HUES48 (cell line): ENCODE measurements around the gene CCNB3.

Experiments used
- H3K27ac ChIP-seq: one replicate; pipeline ENCODE4 v1.7.0; 2013; ENCODE audit warnings: low read depth, low read length, inconsistent platforms
- H3K27me3 ChIP-seq: 2 replicates; pipeline ENCODE4 v1.6.1; 2013; ENCODE audit warnings: mild to moderate bottlenecking, low read length; ENCODE audit not compliant: control insufficient read depth, insufficient read depth
- H3K36me3 ChIP-seq: 2 replicates; pipeline ENCODE4 v1.6.1; 2013; ENCODE audit warnings: low read length; ENCODE audit not compliant: control insufficient read depth, insufficient read depth
- H3K4me1 ChIP-seq: 2 replicates; pipeline ENCODE4 v1.6.1; 2013; ENCODE audit warnings: mild to moderate bottlenecking, low read length; ENCODE audit not compliant: control insufficient read depth, insufficient read depth
- H3K4me3 ChIP-seq: 2 replicates; pipeline ENCODE4 v1.5.1; 2013; ENCODE audit warnings: mild to moderate bottlenecking, low read depth, low read length
- H3K9ac ChIP-seq: 2 replicates; pipeline ENCODE4 v1.6.1; 2013; ENCODE audit warnings: mild to moderate bottlenecking, low read depth, low read length, moderate library complexity
- H3K9me3 ChIP-seq: 2 replicates; pipeline ENCODE4 v1.6.1; 2013; ENCODE audit warnings: low read length; ENCODE audit not compliant: control insufficient read depth, insufficient read depth

The CCNB3 gene, protein sequence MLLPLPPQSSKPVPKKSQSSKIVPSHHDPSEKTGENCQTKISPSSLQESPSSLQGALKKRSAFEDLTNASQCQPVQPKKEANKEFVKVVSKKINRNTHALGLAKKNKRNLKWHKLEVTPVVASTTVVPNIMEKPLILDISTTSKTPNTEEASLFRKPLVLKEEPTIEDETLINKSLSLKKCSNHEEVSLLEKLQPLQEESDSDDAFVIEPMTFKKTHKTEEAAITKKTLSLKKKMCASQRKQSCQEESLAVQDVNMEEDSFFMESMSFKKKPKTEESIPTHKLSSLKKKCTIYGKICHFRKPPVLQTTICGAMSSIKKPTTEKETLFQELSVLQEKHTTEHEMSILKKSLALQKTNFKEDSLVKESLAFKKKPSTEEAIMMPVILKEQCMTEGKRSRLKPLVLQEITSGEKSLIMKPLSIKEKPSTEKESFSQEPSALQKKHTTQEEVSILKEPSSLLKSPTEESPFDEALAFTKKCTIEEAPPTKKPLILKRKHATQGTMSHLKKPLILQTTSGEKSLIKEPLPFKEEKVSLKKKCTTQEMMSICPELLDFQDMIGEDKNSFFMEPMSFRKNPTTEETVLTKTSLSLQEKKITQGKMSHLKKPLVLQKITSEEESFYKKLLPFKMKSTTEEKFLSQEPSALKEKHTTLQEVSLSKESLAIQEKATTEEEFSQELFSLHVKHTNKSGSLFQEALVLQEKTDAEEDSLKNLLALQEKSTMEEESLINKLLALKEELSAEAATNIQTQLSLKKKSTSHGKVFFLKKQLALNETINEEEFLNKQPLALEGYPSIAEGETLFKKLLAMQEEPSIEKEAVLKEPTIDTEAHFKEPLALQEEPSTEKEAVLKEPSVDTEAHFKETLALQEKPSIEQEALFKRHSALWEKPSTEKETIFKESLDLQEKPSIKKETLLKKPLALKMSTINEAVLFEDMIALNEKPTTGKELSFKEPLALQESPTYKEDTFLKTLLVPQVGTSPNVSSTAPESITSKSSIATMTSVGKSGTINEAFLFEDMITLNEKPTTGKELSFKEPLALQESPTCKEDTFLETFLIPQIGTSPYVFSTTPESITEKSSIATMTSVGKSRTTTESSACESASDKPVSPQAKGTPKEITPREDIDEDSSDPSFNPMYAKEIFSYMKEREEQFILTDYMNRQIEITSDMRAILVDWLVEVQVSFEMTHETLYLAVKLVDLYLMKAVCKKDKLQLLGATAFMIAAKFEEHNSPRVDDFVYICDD (N-terminal part only)

DNA sequence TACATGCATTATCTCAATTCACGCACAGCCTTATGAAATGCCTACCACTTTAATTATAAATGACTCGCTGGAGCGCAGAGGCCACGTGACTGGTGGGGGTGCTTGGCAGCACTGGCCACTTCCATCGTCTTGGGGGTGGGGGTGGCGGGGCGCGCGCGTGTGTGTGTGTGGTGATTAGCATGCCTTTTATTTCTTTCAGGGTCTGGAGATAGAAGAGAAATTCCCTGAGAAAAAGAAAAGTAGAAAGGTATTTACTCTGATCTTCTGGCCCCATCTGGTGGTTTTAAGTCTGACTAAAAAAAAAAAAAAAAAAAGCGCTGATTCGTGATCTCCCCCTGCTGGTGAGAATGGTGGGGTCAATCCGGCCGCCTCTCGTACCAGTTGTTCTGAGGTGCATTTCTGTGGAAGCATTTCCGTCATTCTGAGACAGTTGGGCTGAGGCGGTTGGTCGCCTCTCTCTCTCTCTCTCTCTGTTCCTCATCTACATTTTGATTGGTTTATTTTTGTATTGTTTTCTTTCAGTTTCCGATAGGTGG lies at the start of gene CCNB3:
CCNB3 (plus strand) TSS at position 402 of the 536 bp plus-strand sequence. CDS start 80,399 bp downstream, outside the sequence.
- Histone ChIP-seq H3K36me3 (no peaks in the 10 kb centered on the region), H3K27me3 (no peaks in the 10 kb centered on the region), H3K4me1 (peaks cover 6% of the 10 kb centered on the region), H3K4me3 (peak within 1 kb of the TSS; percentile 46), H3K27ac (no peak within 1 kb of the TSS), H3K9ac (no peak within 1 kb of the TSS), H3K9me3 (no peaks in the 10 kb centered on the region)

DNA sequence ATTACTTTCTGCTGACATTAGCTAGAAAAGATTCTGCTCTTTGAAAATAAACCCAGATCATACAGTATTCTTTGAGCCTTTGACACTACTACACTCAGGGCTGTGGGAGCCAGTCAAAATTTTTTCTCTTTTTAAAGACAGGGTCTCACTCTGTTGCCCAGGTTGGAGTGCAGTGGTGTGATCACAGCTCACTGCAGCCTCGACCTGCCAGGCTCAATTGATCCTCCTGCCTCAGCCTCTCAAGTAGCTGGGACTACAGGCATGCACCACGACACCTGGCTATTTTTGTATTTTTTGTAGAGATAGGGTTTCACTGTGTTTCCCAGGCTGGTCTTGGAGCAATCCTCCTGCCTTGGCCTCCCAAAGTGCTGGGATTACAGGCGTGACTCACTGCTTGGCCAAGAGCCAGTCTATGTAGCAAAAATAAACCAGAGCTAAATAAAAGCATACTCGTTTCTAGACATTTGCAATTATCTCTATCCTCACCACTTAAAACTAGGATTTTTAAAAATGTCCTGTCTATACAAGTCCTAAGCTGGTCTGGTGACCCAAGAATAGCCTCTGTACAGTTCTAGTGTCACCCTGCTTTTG lies 46.9 kb upstream of the CCNB3 start:
- Histone ChIP-seq H3K4me3 (no peak overlapping the region), H3K9me3 (peaks cover 8% of the 10 kb centered on the region; the same call in 1 of the 2 replicates), H3K4me1 (no peaks in the 10 kb centered on the region), H3K27ac (no peak overlapping the region), H3K9ac (no peak overlapping the region), H3K27me3 (no peaks in the 10 kb centered on the region), H3K36me3 (no peaks in the 10 kb centered on the region)

DNA sequence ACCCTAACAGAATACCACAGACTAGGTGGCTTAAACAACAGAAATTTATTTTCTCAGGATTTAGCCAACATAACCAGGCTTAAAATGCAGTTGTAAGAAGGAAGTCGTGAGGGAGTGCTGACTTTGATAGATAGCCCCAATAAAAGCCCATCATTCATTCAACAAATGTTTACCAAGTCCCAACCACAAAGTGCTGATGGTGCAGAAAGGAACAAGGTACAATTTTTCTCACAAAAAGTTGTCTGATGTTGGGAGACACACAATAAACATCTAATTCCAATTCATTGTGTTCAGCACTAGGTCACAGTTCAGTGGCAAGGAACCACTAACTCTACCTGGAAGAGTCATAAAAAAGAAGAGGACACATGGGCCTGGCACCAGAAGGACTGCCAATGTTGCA lies 46.0 kb upstream of the CCNB3 start:
- Histone ChIP-seq H3K36me3 (no peaks in the 10 kb centered on the region), H3K27ac (no peak overlapping the region), H3K27me3 (no peaks in the 10 kb centered on the region), H3K9ac (no peak overlapping the region), H3K9me3 (peaks cover 8% of the 10 kb centered on the region; the same call in 1 of the 2 replicates), H3K4me1 (no peaks in the 10 kb centered on the region), H3K4me3 (no peak overlapping the region)

DNA sequence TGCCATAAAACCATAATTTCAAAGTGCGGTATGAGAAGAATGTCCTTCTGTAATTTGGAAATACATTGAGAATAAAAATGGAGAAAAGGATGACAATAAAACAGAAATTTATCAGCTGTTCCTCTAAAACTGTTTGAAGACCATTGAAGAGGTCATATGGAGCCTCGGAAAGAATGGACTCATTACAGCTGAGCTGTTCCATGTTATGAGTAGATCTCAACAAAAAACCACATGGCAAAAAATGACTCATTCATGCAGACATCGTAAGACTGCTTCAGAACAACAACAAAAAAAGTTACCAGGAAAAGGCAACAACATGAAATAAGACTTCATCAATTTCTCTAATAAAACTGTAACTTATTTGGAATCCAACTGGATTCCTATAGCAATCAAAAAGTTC lies 43.4 kb upstream of the CCNB3 start:
- Histone ChIP-seq H3K4me3 (no peak overlapping the region), H3K27ac (no peak overlapping the region), H3K36me3 (no peaks in the 10 kb centered on the region), H3K9ac (no peak overlapping the region), H3K27me3 (no peaks in the 10 kb centered on the region), H3K9me3 (no peaks in the 10 kb centered on the region), H3K4me1 (no peaks in the 10 kb centered on the region)

DNA sequence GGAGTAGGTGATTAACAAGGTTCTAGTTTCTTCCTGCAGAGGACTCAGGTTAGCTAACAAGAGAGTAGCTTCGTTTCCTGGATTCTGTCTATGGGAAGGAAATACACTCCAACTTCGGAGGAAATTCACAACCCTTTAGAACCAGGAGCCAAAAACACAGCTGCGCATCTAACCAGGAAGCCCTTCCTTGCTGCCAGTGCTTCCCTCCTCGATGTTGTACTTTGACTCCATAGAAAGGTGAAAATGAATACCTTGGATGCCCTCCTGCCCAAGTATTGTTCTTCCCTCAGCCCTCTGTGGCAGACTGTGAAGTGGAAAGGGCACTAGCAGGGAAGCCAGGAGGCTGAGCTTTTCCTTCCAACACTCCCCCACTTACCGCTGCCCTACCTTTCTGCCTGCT lies 38.8 kb upstream of the CCNB3 start:
- Histone ChIP-seq H3K4me1 (0 out of 2 replicates have a peak, but pooled peaks cover 4% of the 10 kb centered on the region), H3K27me3 (no peaks in the 10 kb centered on the region), H3K36me3 (no peaks in the 10 kb centered on the region), H3K4me3 (no peak overlapping the region), H3K27ac (no peak overlapping the region), H3K9ac (no peak overlapping the region), H3K9me3 (no peaks in the 10 kb centered on the region; the same call in 1 of the 2 replicates)

DNA sequence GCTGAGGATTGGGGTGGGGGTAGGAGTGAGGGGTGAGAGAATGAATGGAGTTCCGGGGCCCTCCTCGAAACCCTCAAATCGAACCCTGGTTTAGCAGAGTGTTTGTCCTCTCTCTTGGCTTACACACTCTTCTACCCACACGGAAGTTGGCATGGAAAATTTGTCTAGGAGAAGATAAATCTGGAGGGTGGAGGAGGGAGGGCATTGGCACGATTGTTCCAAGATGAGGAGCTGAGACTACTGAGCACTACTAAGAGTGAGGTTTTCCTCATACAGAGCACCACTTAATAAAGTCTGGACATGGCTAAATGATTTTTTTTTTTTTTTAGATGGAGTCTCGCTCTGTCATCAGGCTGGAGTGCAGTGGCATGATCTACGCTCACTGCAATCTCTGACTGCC lies 37.2 kb upstream of the CCNB3 start:
- H3K9ac ChIP-seq: no peak overlapping the region
- no peaks in the 10 kb centered on the region; the same call in 1 of the 2 replicates for H3K9me3 ChIP-seq
- H3K27me3 ChIP-seq: no peaks in the 10 kb centered on the region
- no peaks in the 10 kb centered on the region for H3K36me3 ChIP-seq
- no peak overlapping the region for H3K4me3 ChIP-seq
- H3K4me1 ChIP-seq: 0 out of 2 replicates have a peak, but pooled peaks cover 4% of the 10 kb centered on the region
- no peak overlapping the region for H3K27ac ChIP-seq

DNA sequence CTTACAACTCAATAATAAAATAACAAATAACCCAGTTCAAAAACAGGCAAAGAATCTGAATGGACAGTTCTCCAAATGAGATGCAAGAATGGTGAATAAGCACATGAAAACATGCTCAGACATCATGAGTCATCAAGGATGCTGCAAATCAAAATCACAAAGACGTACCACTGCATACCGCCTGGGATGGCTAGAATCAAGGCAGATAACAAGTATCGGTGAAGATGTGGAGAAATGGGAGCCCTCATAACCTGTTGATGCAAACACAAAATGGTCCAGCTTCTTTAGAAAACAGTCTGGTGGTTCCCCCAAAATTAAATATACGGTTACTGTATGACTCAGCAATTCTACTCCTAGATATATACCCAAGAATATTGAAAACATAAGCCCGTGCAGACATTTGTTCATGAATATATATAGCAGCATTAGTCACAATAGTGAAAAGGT lies 36.3 kb upstream of the CCNB3 start:
- Histone ChIP-seq H3K9ac (no peak overlapping the region), H3K4me1 (0 out of 2 replicates have a peak, but pooled peaks cover 4% of the 10 kb centered on the region), H3K27me3 (no peaks in the 10 kb centered on the region), H3K36me3 (no peaks in the 10 kb centered on the region), H3K9me3 (no peaks in the 10 kb centered on the region; the same call in 1 of the 2 replicates), H3K4me3 (no peak overlapping the region), H3K27ac (no peak overlapping the region)

DNA sequence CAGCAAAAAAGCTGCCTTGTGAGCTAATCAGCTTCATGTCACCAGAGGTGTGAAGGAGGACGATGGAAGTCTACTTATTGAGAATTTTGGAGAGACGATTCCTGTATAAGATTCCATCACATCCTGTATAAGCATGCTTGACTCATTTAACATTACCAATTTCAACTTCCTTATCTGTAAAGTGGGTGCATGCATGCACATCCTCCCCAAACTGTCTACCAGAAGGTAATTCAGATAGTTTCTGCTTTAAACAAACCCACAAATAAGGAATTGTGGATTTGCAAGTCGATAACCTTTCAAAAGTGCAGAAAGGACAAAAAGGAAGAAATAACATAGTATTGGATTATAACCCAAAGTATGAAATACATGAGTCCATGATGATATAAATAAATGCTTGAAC lies 34.8 kb upstream of the CCNB3 start:
- H3K4me3 ChIP-seq: no peak overlapping the region
- H3K4me1 ChIP-seq: 0 out of 2 replicates have a peak, but pooled peaks cover 4% of the 10 kb centered on the region
- H3K36me3 ChIP-seq: no peaks in the 10 kb centered on the region
- H3K9me3 ChIP-seq: no peaks in the 10 kb centered on the region; the same call in 1 of the 2 replicates
- H3K9ac ChIP-seq: no peak overlapping the region
- H3K27ac ChIP-seq: no peak overlapping the region
- H3K27me3 ChIP-seq: no peaks in the 10 kb centered on the region

DNA sequence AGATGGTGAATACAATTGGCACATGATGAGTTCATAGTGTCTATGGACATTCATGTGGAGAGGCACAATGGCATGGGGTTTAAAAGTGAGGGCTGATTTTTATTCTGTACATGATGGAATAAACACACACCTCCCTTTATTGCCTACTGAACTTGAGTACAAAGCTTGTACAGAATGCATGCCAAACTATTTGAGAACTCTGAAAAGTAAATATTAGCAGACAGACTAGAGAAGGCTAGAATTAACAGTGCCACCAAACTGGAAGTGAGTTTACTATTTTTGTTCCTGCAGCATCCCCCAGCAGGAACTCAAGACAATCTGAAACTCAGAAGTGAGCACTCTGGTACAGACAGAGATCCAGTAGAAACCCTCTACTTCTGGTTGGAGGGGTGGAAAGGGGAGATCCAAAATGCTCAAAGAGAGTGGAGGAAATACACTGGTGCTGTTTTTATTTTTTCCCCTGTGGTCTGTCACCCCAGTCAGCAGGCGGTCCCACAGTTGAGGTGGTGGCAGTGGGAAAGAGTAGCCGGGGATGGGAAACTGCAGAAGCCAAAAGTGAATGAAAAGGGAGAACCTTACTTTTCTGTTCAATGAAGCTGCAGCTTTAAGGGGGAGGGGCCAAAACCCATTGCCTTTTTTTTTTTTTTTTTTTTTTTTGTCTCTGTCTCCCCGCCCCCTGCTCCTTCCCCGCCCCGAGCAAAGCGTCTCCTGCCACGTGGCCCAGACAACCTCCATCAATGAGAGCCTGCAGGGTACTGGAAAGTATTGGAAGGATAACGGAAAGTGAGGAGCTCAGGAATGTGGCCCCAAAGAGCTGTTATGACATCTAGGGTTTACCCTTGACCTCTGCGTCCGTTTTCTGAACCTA lies 24.3 kb upstream of the CCNB3 start:
- Histone ChIP-seq H3K9ac (no peak overlapping the region), H3K36me3 (no peaks in the 10 kb centered on the region), H3K9me3 (no peaks in the 10 kb centered on the region), H3K27me3 (no peaks in the 10 kb centered on the region), H3K4me3 (no peak overlapping the region), H3K4me1 (0 out of 2 replicates have a peak, but pooled peaks cover 2% of the 10 kb centered on the region), H3K27ac (no peak overlapping the region)
